ENCODE results near the gene FREM2.

GRCh38 chr13:38804536-38804935 lies 117.7 kb downstream of the FREM2 start:
- TF ChIP-seq POLR2A (IDR thresholded peaks at IDR 0.05; ENCODE audit: low read depth, low read length) (no peak), TAF1 (IDR thresholded peaks at IDR 0.05; ENCODE audit: low read depth, low read length) (no peak), POLR2AphosphoS5 (IDR thresholded peaks at IDR 0.05; ENCODE audit: low read depth, low read length) (no peak), SPI1 (IDR thresholded peaks at IDR 0.05; ENCODE audit: low read depth, low read length) (no peak)
